HepG2 (cell line): ENCODE data around the gene NGLY1. TPM values are rescaled to one million over a fixed set of nuclear protein-coding genes. Genes with fewer than 3 reads are reported as not detected.

Experiments
- NCOA2 ChIP-seq: sonication (generic); formaldehyde crosslinking; IDR thresholded peaks from 2 replicates; pipeline ENCODE4 v1.8.0; 2022; ENCODE audit warnings: inconsistent platforms
- STAG1 ChIP-seq: sonication (generic); formaldehyde crosslinking; IDR thresholded peaks from 2 replicates; pipeline ENCODE4 v1.4.0; 2020; ENCODE audit warnings: missing genetic modification reagents
- ZNF652 ChIP-seq: IDR thresholded peaks from 2 replicates; pipeline ENCODE4 v1.6.1; 2016; ENCODE audit warnings: low read depth, borderline replicate concordance
- polyA plus RNA-seq, 8 experiments: library from polyadenylated mRNA; depleted of rRNA in 3 of 8; stranded (reverse) in 7 of 8; unstranded in 1 of 8; fragments of >200 nt; fragmentation: Illumina TruSeq in 4 of 8; extraction: Trizol in 4 of 8; gene quantifications; 2 replicates each; pipeline versions ENCODE4 v1.2.1 to v1.2.3, GENCODE V29; 2011 to 2016; ENCODE audit warnings: low read depth in 4 of 8, missing spikeins in 1 of 8, mixed read lengths in 1 of 8; ENCODE audit not compliant: insufficient read depth in 1 of 8
- total RNA-seq, 5 experiments: library from RNA; depleted of rRNA; stranded (reverse); fragments of >200 nt; fragmentation: Illumina TruSeq; extraction: Trizol; gene quantifications; 2 replicates each; pipeline ENCODE4 v1.2.3, GENCODE V29; 2016; ENCODE audit warnings: low read depth in 1 of 5
- TF ChIP-seq, protein P1 (sequence below): sonication (generic); formaldehyde crosslinking; IDR thresholded peaks from 2 replicates; pipeline ENCODE4 v1.4.0; 2020; ENCODE audit warnings: mild to moderate bottlenecking, low read depth, missing genetic modification reagents
- TF ChIP-seq, protein P2 (sequence below): sonication (generic); formaldehyde crosslinking; IDR thresholded peaks from 2 replicates; pipeline ENCODE4 v1.9.0; 2022; ENCODE audit warnings: low read depth, missing genetic modification reagents
- TF ChIP-seq, protein P3 (sequence below): sonication (generic); formaldehyde crosslinking; IDR thresholded peaks from 2 replicates; pipeline ENCODE4 v1.4.0; 2020; ENCODE audit warnings: missing genetic modification reagents, mild to moderate bottlenecking, borderline replicate concordance
- TF ChIP-seq, protein P4 (sequence below), 2 experiments: IDR thresholded peaks; 2 replicates each; pipeline ENCODE4 v1.6.1; 2011 to 2012; ENCODE audit warnings: low read length in 2 of 2, borderline replicate concordance in 1 of 2, low read depth in 1 of 2, mild to moderate bottlenecking in 1 of 2, moderate library complexity in 1 of 2

Gene NGLY1
- total and polyA plus RNA-seq, 2 of the 13 experiments (the other 11 are each of a cell fraction or from before 2014, with no cell fraction given): 28.2 to 44.5 TPM

DNA sequence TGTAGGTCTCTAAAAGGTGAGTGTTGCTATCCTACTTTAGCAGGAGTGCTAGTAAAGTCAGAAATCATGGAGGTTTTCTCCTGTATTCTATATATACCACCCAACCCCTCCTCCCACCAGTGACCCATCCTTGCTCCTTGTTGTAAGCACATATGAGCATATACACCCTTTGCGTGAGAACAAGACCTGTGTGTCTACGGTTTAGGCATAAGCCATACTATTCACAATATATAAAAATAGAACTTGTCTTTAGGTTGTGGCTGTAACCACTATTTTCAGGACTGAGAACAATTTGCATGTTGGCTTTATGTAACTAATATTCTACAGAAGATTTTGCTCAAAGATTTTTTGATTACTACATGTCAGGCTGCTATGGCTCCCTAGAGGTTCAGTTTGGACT, 59.4 kb downstream of the NGLY1 start (continued):
- TF ChIP-seq, protein P1, sequence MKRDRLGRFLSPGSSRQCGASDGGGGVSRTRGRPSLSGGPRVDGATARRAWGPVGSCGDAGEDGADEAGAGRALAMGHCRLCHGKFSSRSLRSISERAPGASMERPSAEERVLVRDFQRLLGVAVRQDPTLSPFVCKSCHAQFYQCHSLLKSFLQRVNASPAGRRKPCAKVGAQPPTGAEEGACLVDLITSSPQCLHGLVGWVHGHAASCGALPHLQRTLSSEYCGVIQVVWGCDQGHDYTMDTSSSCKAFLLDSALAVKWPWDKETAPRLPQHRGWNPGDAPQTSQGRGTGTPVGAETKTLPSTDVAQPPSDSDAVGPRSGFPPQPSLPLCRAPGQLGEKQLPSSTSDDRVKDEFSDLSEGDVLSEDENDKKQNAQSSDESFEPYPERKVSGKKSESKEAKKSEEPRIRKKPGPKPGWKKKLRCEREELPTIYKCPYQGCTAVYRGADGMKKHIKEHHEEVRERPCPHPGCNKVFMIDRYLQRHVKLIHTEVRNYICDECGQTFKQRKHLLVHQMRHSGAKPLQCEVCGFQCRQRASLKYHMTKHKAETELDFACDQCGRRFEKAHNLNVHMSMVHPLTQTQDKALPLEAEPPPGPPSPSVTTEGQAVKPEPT (CRISPR knock-in tag): no peak
- TF ChIP-seq, protein P2, sequence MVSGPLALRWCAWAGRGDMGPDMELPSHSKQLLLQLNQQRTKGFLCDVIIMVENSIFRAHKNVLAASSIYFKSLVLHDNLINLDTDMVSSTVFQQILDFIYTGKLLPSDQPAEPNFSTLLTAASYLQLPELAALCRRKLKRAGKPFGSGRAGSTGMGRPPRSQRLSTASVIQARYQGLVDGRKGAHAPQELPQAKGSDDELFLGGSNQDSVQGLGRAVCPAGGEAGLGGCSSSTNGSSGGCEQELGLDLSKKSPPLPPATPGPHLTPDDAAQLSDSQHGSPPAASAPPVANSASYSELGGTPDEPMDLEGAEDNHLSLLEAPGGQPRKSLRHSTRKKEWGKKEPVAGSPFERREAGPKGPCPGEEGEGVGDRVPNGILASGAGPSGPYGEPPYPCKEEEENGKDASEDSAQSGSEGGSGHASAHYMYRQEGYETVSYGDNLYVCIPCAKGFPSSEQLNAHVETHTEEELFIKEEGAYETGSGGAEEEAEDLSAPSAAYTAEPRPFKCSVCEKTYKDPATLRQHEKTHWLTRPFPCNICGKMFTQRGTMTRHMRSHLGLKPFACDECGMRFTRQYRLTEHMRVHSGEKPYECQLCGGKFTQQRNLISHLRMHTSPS: no peak
- no peak for TF ChIP-seq ZNF652 (CRISPR knock-in tag)
- TF ChIP-seq STAG1 (CRISPR knock-in tag): no peak
- TF ChIP-seq NCOA2 (CRISPR knock-in tag): no peak
- TF ChIP-seq, protein P3, sequence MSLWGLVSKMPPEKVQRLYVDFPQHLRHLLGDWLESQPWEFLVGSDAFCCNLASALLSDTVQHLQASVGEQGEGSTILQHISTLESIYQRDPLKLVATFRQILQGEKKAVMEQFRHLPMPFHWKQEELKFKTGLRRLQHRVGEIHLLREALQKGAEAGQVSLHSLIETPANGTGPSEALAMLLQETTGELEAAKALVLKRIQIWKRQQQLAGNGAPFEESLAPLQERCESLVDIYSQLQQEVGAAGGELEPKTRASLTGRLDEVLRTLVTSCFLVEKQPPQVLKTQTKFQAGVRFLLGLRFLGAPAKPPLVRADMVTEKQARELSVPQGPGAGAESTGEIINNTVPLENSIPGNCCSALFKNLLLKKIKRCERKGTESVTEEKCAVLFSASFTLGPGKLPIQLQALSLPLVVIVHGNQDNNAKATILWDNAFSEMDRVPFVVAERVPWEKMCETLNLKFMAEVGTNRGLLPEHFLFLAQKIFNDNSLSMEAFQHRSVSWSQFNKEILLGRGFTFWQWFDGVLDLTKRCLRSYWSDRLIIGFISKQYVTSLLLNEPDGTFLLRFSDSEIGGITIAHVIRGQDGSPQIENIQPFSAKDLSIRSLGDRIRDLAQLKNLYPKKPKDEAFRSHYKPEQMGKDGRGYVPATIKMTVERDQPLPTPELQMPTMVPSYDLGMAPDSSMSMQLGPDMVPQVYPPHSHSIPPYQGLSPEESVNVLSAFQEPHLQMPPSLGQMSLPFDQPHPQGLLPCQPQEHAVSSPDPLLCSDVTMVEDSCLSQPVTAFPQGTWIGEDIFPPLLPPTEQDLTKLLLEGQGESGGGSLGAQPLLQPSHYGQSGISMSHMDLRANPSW: no peak
- TF ChIP-seq, protein P4, sequence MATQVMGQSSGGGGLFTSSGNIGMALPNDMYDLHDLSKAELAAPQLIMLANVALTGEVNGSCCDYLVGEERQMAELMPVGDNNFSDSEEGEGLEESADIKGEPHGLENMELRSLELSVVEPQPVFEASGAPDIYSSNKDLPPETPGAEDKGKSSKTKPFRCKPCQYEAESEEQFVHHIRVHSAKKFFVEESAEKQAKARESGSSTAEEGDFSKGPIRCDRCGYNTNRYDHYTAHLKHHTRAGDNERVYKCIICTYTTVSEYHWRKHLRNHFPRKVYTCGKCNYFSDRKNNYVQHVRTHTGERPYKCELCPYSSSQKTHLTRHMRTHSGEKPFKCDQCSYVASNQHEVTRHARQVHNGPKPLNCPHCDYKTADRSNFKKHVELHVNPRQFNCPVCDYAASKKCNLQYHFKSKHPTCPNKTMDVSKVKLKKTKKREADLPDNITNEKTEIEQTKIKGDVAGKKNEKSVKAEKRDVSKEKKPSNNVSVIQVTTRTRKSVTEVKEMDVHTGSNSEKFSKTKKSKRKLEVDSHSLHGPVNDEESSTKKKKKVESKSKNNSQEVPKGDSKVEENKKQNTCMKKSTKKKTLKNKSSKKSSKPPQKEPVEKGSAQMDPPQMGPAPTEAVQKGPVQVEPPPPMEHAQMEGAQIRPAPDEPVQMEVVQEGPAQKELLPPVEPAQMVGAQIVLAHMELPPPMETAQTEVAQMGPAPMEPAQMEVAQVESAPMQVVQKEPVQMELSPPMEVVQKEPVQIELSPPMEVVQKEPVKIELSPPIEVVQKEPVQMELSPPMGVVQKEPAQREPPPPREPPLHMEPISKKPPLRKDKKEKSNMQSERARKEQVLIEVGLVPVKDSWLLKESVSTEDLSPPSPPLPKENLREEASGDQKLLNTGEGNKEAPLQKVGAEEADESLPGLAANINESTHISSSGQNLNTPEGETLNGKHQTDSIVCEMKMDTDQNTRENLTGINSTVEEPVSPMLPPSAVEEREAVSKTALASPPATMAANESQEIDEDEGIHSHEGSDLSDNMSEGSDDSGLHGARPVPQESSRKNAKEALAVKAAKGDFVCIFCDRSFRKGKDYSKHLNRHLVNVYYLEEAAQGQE (IDR thresholded peaks at IDR 0.05; ENCODE audit: borderline replicate concordance in 1 of 2, low read depth in 1 of 2, low read length in 2 of 2): no peak
